Smooth muscle cell (in vitro differentiated cells): ENCODE measurements around the gene C7orf57. TPM values are rescaled to one million over a fixed set of nuclear protein-coding genes. Genes with fewer than 3 reads are reported as not detected.
A peak's percentile ranks its signal among the peaks of the same experiment; 100 is the strongest.
"Not testable (repeated sequence)": the region's sequence is repeated elsewhere in the genome, so short reads cannot be mapped to it uniquely, and the experiment has no call there.

Experiments used
- DNase-seq: peaks from one replicate; lab custom pipeline; 2025; ENCODE audit not compliant: unreplicated experiment; lab: John Stamatoyannopoulos, UW
- H2AFZ ChIP-seq: fragments of 200-600 bp; sonication (generic); 2 replicates; pipeline ENCODE4 v1.6.0; 2016; ENCODE audit warnings: antibody characterized with exemption, low read depth, mild to moderate bottlenecking
- H3F3A ChIP-seq: fragments of 200-600 bp; sonication (generic); 2 replicates; pipeline ENCODE4 v1.6.0; 2017; ENCODE audit warnings: antibody characterized with exemption, low read depth
- H3K27ac ChIP-seq: fragments of 200-600 bp; sonication (generic); 2 replicates; pipeline ENCODE4 v1.5.1; 2016; ENCODE audit warnings: low read depth, mild to moderate bottlenecking
- H3K27me3 ChIP-seq: fragments of 200-600 bp; sonication (generic); 2 replicates; pipeline ENCODE4 v1.6.1; 2016; ENCODE audit warnings: low read depth, mild to moderate bottlenecking
- H3K36me3 ChIP-seq: fragments of 200-600 bp; sonication (generic); 2 replicates; pipeline ENCODE4 v1.5.1; 2016; ENCODE audit warnings: low read depth
- H3K4me1 ChIP-seq: fragments of 200-600 bp; sonication (generic); 2 replicates; pipeline ENCODE4 v1.5.1; 2016; ENCODE audit warnings: low read depth
- H3K4me2 ChIP-seq: fragments of 200-600 bp; sonication (generic); 2 replicates; pipeline ENCODE4 v1.6.0; 2016; ENCODE audit warnings: mild to moderate bottlenecking
- H3K4me3 ChIP-seq: fragments of 200-600 bp; sonication (generic); 2 replicates; pipeline ENCODE4 v1.5.1; 2016; ENCODE audit warnings: mild to moderate bottlenecking
- H3K79me2 ChIP-seq: fragments of 200-600 bp; sonication (generic); 2 replicates; pipeline ENCODE4 v1.6.0; 2016; ENCODE audit warnings: low read depth, mild to moderate bottlenecking
- H3K9ac ChIP-seq: fragments of 200-600 bp; sonication (generic); 2 replicates; pipeline ENCODE4 v1.6.0; 2016; ENCODE audit warnings: low read depth
- H3K9me3 ChIP-seq: fragments of 200-600 bp; sonication (generic); replicated peaks from 2 replicates; pipeline ENCODE4 v1.5.1; 2016; ENCODE audit warnings: low read depth
- H4K20me1 ChIP-seq: fragments of 200-600 bp; sonication (generic); 2 replicates; pipeline ENCODE4 v1.6.0; 2016; ENCODE audit warnings: low read depth
- WGBS: methylation state at CpG from one replicate; pipeline ENCODE4 v1.1.7; 2016; ENCODE audit warnings: low lambda C conversion rate; 5-methylcytosine and 5-hydroxymethylcytosine counted together
- polyA plus RNA-seq: library from polyadenylated mRNA; unstranded; fragments of >200 nt; fragmentation: Nextera tagmentation; extraction: Ambion mirVana; gene quantifications from 2 replicates; pipeline ENCODE4 v1.2.1, GENCODE V29; 2016
- total RNA-seq: library from RNA; depleted of rRNA; stranded (reverse); fragments of >200 nt; gene quantifications from 2 replicates; pipeline ENCODE4 v1.2.3, GENCODE V29; 2014
- TF ChIP-seq, protein P1 (sequence below): fragments of 200-600 bp; sonication (generic); IDR thresholded peaks from 2 replicates; pipeline ENCODE4 v1.5.1; 2017; ENCODE audit warnings: borderline replicate concordance, mild to moderate bottlenecking, antibody characterized with exemption; ENCODE audit not compliant: insufficient read depth, poor library complexity, severe bottlenecking

The C7orf57 gene
- total and polyA plus RNA-seq, 2 experiments from 2014 or later: not detected

DNA sequence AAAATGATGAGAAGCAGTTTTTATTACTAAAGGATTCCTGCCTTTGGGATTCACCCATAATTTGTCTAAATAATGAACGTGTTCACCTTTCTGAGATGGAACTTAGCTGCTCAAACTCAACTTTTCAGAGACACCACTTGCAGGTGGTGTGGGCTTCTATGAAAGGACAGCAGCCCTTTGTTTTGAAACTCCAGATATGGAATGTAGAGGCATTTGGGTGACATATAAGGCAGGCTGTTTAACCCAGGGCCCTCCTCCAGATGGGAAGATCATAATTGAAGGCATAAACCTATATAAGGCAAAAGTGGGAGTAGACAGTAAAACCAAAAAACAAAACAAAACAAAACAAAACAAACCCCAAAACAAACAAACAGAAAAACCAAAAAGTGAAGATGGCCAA, 44.1 kb upstream of the C7orf57 start:
- Histone ChIP-seq H3K4me1 (peaks cover 8% of the 10 kb centered on the region), H3K4me2 (peak overlapping the region; percentile 89), H3K9ac (no peak overlapping the region), H3K4me3 (peak overlapping the region; percentile 62), H4K20me1 (no peaks in the 10 kb centered on the region), H2AFZ (peak overlapping the region; percentile 93), H3K27me3 (no peaks in the 10 kb centered on the region), H3K36me3 (no peaks in the 10 kb centered on the region), H3K27ac (no peak overlapping the region), H3K9me3 (no peaks in the 10 kb centered on the region), H3F3A (peaks cover 5% of the 10 kb centered on the region), H3K79me2 (no peaks in the 10 kb centered on the region)
- no peak for DNase-seq
- TF ChIP-seq, protein P1, sequence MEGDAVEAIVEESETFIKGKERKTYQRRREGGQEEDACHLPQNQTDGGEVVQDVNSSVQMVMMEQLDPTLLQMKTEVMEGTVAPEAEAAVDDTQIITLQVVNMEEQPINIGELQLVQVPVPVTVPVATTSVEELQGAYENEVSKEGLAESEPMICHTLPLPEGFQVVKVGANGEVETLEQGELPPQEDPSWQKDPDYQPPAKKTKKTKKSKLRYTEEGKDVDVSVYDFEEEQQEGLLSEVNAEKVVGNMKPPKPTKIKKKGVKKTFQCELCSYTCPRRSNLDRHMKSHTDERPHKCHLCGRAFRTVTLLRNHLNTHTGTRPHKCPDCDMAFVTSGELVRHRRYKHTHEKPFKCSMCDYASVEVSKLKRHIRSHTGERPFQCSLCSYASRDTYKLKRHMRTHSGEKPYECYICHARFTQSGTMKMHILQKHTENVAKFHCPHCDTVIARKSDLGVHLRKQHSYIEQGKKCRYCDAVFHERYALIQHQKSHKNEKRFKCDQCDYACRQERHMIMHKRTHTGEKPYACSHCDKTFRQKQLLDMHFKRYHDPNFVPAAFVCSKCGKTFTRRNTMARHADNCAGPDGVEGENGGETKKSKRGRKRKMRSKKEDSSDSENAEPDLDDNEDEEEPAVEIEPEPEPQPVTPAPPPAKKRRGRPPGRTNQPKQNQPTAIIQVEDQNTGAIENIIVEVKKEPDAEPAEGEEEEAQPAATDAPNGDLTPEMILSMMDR: no peak
- 81% methylated on average over 1 of the region's 1 CpG for WGBS

DNA sequence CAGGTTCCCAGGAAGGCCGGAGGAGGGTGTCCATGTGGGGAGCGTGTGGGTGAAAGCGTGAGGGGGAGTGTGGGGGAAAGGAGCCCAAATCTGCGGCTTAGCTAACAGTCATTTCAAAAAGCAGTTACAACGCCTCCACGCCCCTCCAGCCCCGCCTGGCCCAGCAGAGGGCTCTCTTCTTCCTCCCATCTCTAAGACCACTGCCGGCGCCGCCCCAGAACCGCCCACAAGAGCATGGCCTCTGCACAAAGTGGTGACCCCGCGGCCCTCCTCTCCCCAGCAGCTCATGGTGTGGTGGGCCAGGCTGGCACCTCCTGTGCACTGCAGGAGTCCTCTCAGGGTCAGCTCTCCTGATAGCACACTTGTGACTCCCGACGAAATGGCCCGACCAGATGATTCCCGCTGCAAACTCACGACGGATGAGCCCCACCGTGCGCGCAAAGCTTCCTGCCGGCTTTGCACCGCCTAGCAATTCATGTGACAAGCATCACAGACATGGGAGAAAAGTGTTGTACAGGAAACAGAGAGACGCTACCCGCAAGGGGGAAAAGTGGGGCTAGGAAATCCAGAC, 43.5 kb upstream of the C7orf57 start:
- H3K9me3 ChIP-seq: no peaks in the 10 kb centered on the region
- H3K27me3 ChIP-seq: no peaks in the 10 kb centered on the region
- peaks cover 8% of the 10 kb centered on the region for H3K4me1 ChIP-seq
- peak overlapping the region; percentile 34 for H3K27ac ChIP-seq
- H3K4me3 ChIP-seq: peak overlapping the region; percentile 62
- peaks cover 5% of the 10 kb centered on the region for H3F3A ChIP-seq
- no peaks in the 10 kb centered on the region for H4K20me1 ChIP-seq
- 2% methylated on average over 26 of the region's 26 CpGs for WGBS
- no peaks in the 10 kb centered on the region for H3K79me2 ChIP-seq
- peak overlapping the region; percentile 93 for H2AFZ ChIP-seq
- H3K36me3 ChIP-seq: no peaks in the 10 kb centered on the region
- DNase-seq: peak; percentile 51
- peak overlapping the region; percentile 89 for H3K4me2 ChIP-seq
- TF ChIP-seq, protein P1: peak; percentile 57
- H3K9ac ChIP-seq: no peak overlapping the region

DNA sequence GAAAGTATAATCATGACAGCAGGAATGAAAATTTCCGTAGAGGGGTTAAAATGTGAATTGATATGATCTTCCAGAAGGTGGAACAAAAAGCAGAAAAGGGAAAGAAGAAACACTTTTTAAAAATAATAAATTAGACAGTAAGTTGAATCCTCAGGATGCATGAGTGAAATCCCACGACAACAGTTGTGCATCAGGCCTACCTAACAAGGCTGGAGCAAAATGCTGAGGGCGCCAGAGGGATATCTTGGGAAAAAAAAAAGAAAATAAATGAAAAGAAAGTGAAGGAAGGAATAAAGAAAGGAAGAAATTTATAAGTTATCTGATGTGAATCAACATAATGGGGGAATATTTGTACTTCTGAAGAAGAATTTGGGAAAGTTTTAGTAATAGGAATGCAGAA, 42.9 kb upstream of the C7orf57 start:
- peak overlapping the region; percentile 34 for H3K27ac ChIP-seq
- H3K4me2 ChIP-seq: peak overlapping the region; percentile 89
- no peak for DNase-seq
- H4K20me1 ChIP-seq: no peaks in the 10 kb centered on the region
- 49% methylated on average over 3 of the region's 3 CpGs for WGBS
- no peak overlapping the region for H3K9ac ChIP-seq
- no peaks in the 10 kb centered on the region for H3K27me3 ChIP-seq
- H3K36me3 ChIP-seq: no peaks in the 10 kb centered on the region
- H3K9me3 ChIP-seq: no peaks in the 10 kb centered on the region
- H3F3A ChIP-seq: peaks cover 5% of the 10 kb centered on the region
- H3K79me2 ChIP-seq: no peaks in the 10 kb centered on the region
- H3K4me3 ChIP-seq: peak overlapping the region; percentile 62
- peak overlapping the region; percentile 93 for H2AFZ ChIP-seq
- TF ChIP-seq, protein P1: no peak
- H3K4me1 ChIP-seq: peaks cover 8% of the 10 kb centered on the region

DNA sequence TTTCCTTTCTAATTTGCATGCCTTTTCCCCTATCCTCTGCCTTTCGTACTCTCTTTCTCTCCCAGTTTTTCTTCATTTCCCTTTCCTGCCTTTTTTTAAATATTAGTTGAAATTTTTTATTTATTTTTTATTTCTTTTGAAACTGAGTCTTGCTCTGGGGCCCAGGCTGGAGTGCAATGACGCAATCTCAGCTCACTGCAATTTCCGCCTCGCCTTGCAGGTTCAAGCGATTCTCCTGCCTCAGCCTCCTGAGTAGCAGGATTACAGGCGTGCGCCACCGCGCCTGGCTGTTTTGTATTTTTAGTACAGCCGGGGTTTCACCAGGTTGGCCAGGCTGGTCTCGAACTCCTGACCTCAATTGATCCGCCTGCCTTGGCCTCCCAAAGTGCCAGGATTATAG, 35.9 kb upstream of the C7orf57 start:
- H3K27me3 ChIP-seq: no peaks in the 10 kb centered on the region
- H3K36me3 ChIP-seq: no peaks in the 10 kb centered on the region
- H2AFZ ChIP-seq: no peak overlapping the region
- no peak for DNase-seq
- H3K9me3 ChIP-seq: no peaks in the 10 kb centered on the region
- no peaks in the 10 kb centered on the region for H4K20me1 ChIP-seq
- 96% methylated on average over 12 of the region's 12 CpGs for WGBS
- H3K27ac ChIP-seq: no peak overlapping the region
- no peak overlapping the region for H3K4me3 ChIP-seq
- H3K9ac ChIP-seq: no peak overlapping the region
- H3F3A ChIP-seq: no peaks in the 10 kb centered on the region
- no peaks in the 10 kb centered on the region for H3K79me2 ChIP-seq
- H3K4me1 ChIP-seq: no peaks in the 10 kb centered on the region
- H3K4me2 ChIP-seq: no peak overlapping the region
- TF ChIP-seq, protein P1: no peak

DNA sequence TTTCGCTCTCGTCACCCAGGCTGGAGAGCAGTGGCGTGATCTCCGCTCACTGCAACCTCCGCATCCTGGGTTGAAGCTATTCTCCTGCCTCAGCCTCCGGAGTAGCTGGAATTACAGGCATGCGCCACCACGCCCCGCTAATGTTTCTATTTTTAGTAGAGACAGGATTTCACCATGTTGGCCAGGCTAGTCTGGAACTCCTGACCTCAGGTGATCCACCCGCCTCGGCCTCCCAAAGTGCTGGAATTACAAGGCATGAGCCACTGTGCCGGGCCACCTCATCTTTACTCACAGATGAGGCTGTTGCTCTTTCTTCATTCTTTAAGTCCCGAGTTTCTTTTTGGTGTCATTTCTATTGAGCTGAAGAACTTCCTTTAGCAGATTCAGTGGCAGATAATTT, 35.2 kb upstream of the C7orf57 start:
- H3K4me2 ChIP-seq: not testable (repeated sequence)

More for the DNA sequence above, 35.2 kb upstream of the C7orf57 start:
- not testable (repeated sequence) for H3K27ac ChIP-seq, H3K9me3 ChIP-seq, H3K9ac ChIP-seq, H3K79me2 ChIP-seq, H3K27me3 ChIP-seq, H3K4me1 ChIP-seq, H4K20me1 ChIP-seq, H3K4me3 ChIP-seq, DNase-seq, H3F3A ChIP-seq, H3K36me3 ChIP-seq
- peak overlapping the region; percentile 2 for H2AFZ ChIP-seq
- WGBS: 61% methylated on average over 13 of the region's 13 CpGs
